GM21360 (cell line): Measurements from ENCODE around the gene MB21D2.

Source experiments
- ATAC-seq: cut with Tn5 transposase; IDR thresholded peaks from one replicate; pipeline ENCODE4 v1.9.1; 2021; ENCODE audit warnings: mild to moderate bottlenecking, moderate library complexity; ENCODE audit not compliant: unreplicated experiment

MB21D2 gene

GRCh38 chr3:192892981-192893700 lies 24.5 kb downstream of the MB21D2 start:
- peak; percentile 95 for ATAC-seq

GRCh38 chr3:192890347-192891335 lies 27.0 kb downstream of the MB21D2 start:
- no peak for ATAC-seq

GRCh38 chr3:192889679-192890078 lies 28.0 kb downstream of the MB21D2 start:
- ATAC-seq, result no peak

- ATAC-seq, result no peak
These were observed 29.5 kb downstream of the MB21D2 start for GRCh38 chr3:192888190-192888589.

- ATAC-seq, result no peak
These were observed 30.0 kb downstream of the MB21D2 start for GRCh38 chr3:192887701-192888100.

- no peak for ATAC-seq
These were observed 30.6 kb downstream of the MB21D2 start for GRCh38 chr3:192887047-192887446.

- no peak for ATAC-seq
These were observed 32.6 kb downstream of the MB21D2 start for GRCh38 chr3:192884777-192885773.

GRCh38 chr3:192883512-192883911 lies 34.1 kb downstream of the MB21D2 start:
- no peak for ATAC-seq

GRCh38 chr3:192881159-192881786 lies 36.4 kb downstream of the MB21D2 start:
- ATAC-seq, result no peak

- ATAC-seq, result no peak
These were observed 37.3 kb downstream of the MB21D2 start for GRCh38 chr3:192880313-192880712.

GRCh38 chr3:192879346-192880031 lies 38.2 kb downstream of the MB21D2 start:
- no peak for ATAC-seq

- no peak for ATAC-seq
These were observed 41.6 kb downstream of the MB21D2 start for GRCh38 chr3:192875971-192876565.

GRCh38 chr3:192870822-192871221 lies 46.8 kb downstream of the MB21D2 start:
- ATAC-seq, result no peak

- no peak for ATAC-seq
These were observed 48.3 kb downstream of the MB21D2 start for GRCh38 chr3:192869131-192870031.

- ATAC-seq, result no peak
These were observed 50.0 kb downstream of the MB21D2 start for GRCh38 chr3:192867645-192868044.

- no peak for ATAC-seq
These were observed 50.9 kb downstream of the MB21D2 start for GRCh38 chr3:192866804-192867203.

GRCh38 chr3:192864941-192865340 lies 52.7 kb downstream of the MB21D2 start:
- ATAC-seq, result peak; percentile 67

- ATAC-seq, result no peak
These were observed 54.6 kb downstream of the MB21D2 start for GRCh38 chr3:192863091-192863420.
